GM23338 (cell line): ENCODE results near the gene ATP4B. TPM values are rescaled to one million over a fixed set of nuclear protein-coding genes. Genes with fewer than 3 reads are reported as not detected.
A peak's percentile ranks its signal among the peaks of the same experiment; 100 is the strongest.

Experiments used
- ATAC-seq: fragments of 200-7000 bp; cut with Tn5 transposase; 3 replicates; pipeline ENCODE4 v1.9.1; 2020
- DNase-seq: peaks from one replicate; pipeline ENCODE4 v3.0.0-alpha.2; 2015; ENCODE audit warnings: low spot score
- H2AFZ ChIP-seq: fragments of 200-600 bp; sonication (generic); 2 replicates; pipeline ENCODE4 v1.8.0; 2016; ENCODE audit warnings: antibody characterized with exemption, mild to moderate bottlenecking, moderate library complexity
- H3F3A ChIP-seq: fragments of 200-600 bp; sonication (generic); replicated peaks from 2 replicates; pipeline ENCODE4 v1.8.0; 2017; ENCODE audit warnings: antibody characterized with exemption, mixed run types, low read depth
- H3K27ac ChIP-seq: fragments of 200-600 bp; sonication (generic); 2 replicates; pipeline ENCODE4 v1.6.1; 2016; ENCODE audit warnings: low read depth
- H3K27me3 ChIP-seq: fragments of 200-600 bp; sonication (generic); 2 replicates; pipeline ENCODE4 v1.8.0; 2016; ENCODE audit warnings: mild to moderate bottlenecking, mixed run types, moderate library complexity; ENCODE audit not compliant: insufficient read depth
- H3K36me3 ChIP-seq: fragments of 200-600 bp; sonication (generic); 2 replicates; pipeline ENCODE4 v1.8.0; 2016; ENCODE audit warnings: mild to moderate bottlenecking; ENCODE audit not compliant: insufficient read depth
- H3K4me1 ChIP-seq: fragments of 200-600 bp; sonication (generic); 2 replicates; pipeline ENCODE4 v1.8.0; 2016; ENCODE audit warnings: mild to moderate bottlenecking, moderate library complexity; ENCODE audit not compliant: insufficient read depth
- H3K4me2 ChIP-seq: fragments of 200-600 bp; sonication (generic); 2 replicates; pipeline ENCODE4 v1.7.1; 2017; ENCODE audit warnings: mixed run types
- H3K4me3 ChIP-seq: fragments of 200-600 bp; sonication (generic); 2 replicates; pipeline ENCODE4 v1.6.1; 2016; ENCODE audit warnings: mixed run types
- H3K79me2 ChIP-seq: fragments of 200-600 bp; sonication (generic); replicated peaks from 2 replicates; pipeline ENCODE4 v1.8.0; 2017; ENCODE audit warnings: mild to moderate bottlenecking; ENCODE audit not compliant: insufficient read depth
- H3K9me2 ChIP-seq: fragments of 200-600 bp; sonication (generic); 2 replicates; pipeline ENCODE4 v1.8.0; 2017; ENCODE audit not compliant: insufficient read depth
- H4K20me1 ChIP-seq: fragments of 200-600 bp; sonication (generic); replicated peaks from 2 replicates; pipeline ENCODE4 v1.8.0; 2017; ENCODE audit warnings: mild to moderate bottlenecking; ENCODE audit not compliant: insufficient read depth
- H3K27ac Mint-ChIP-seq: 2 replicates; pipeline ENCODE4 v1.8.0; 2020; ENCODE audit warnings: inconsistent platforms, mild to moderate bottlenecking, moderate library complexity, mixed read lengths
- H3K27me3 Mint-ChIP-seq: 3 replicates; pipeline ENCODE4 v1.8.0; 2022; ENCODE audit warnings: low read depth, mild to moderate bottlenecking, moderate library complexity, mixed read lengths, inconsistent platforms; ENCODE audit not compliant: insufficient read depth, poor library complexity
- H3K36me3 Mint-ChIP-seq: 3 replicates; pipeline ENCODE4 v1.8.0; 2021; ENCODE audit warnings: low read depth, mild to moderate bottlenecking, inconsistent platforms, moderate library complexity, mixed read lengths
- H3K4me1 Mint-ChIP-seq: 3 replicates; pipeline ENCODE4 v1.8.0; 2020; ENCODE audit warnings: mild to moderate bottlenecking, inconsistent platforms, mixed read lengths
- H3K4me3 Mint-ChIP-seq: 3 replicates; pipeline ENCODE4 v1.8.0; 2021; ENCODE audit warnings: moderate library complexity, mild to moderate bottlenecking, inconsistent platforms, mixed read lengths
- H3K9me3 Mint-ChIP-seq: 3 replicates; pipeline ENCODE4 v1.8.0; 2020; ENCODE audit warnings: moderate library complexity, mild to moderate bottlenecking, inconsistent platforms, mixed read lengths
- CREB1 ChIP-seq: fragments of 250-450 bp; sonication (Bioruptor Pico); IDR thresholded peaks from 2 replicates; pipeline ENCODE4 v1.5.0; 2020; ENCODE audit warnings: low read depth, mild to moderate bottlenecking, moderate library complexity
- EZH2 ChIP-seq: fragments of 200-600 bp; sonication (generic); IDR thresholded peaks from one replicate; pipeline ENCODE4 v1.8.0; 2017; ENCODE audit warnings: antibody characterized with exemption, mild to moderate bottlenecking, low read depth; ENCODE audit not compliant: unreplicated experiment
- EZH2phosphoT487 ChIP-seq: fragments of 200-600 bp; sonication (generic); IDR thresholded peaks from one replicate; pipeline ENCODE4 v1.8.1; 2018; ENCODE audit warnings: antibody characterized with exemption; ENCODE audit not compliant: unreplicated experiment
- JUNB ChIP-seq: IDR thresholded peaks from one replicate; pipeline ENCODE4 v1.6.1; 2016; ENCODE audit warnings: antibody characterized with exemption; ENCODE audit not compliant: unreplicated experiment
- NANOG ChIP-seq: IDR thresholded peaks from 2 replicates; pipeline ENCODE4 v1.6.1; 2016; ENCODE audit warnings: antibody characterized with exemption, borderline replicate concordance
- STAT1 ChIP-seq: IDR thresholded peaks from one replicate; pipeline ENCODE4 v1.6.1; 2016; ENCODE audit warnings: antibody characterized with exemption; ENCODE audit not compliant: unreplicated experiment
- ZNF114 ChIP-seq: fragments of 250-450 bp; sonication (Bioruptor Pico); IDR thresholded peaks from 2 replicates; pipeline ENCODE4 v1.5.0; 2020; ENCODE audit warnings: mild to moderate bottlenecking, moderate library complexity
- ZNF331 ChIP-seq: fragments of 250-450 bp; sonication (Bioruptor Pico); IDR thresholded peaks from 2 replicates; pipeline ENCODE4 v1.5.0; 2020; ENCODE audit warnings: low read depth, mild to moderate bottlenecking, moderate library complexity
- ZNF462 ChIP-seq: fragments of 250-450 bp; sonication (Bioruptor Pico); IDR thresholded peaks from 2 replicates; pipeline ENCODE4 v1.5.0; 2020; ENCODE audit warnings: mild to moderate bottlenecking, moderate library complexity
- polyA plus RNA-seq: library from polyadenylated mRNA; unstranded; fragments of >200 nt; fragmentation: Nextera tagmentation; extraction: Ambion mirVana; gene quantifications from 2 replicates; pipeline ENCODE4 v1.2.1, GENCODE V29; 2016
- total RNA-seq: library from RNA; depleted of rRNA; stranded (reverse); fragments of >200 nt; shearing (Covaris generic); gene quantifications from 2 replicates; pipeline ENCODE4 v1.2.3, GENCODE V29; 2014
- TF ChIP-seq, protein P1 (sequence below): IDR thresholded peaks from 2 replicates; pipeline ENCODE4 v1.6.1; 2016; ENCODE audit warnings: antibody characterized with exemption

Gene ATP4B
- total and polyA plus RNA-seq, 2 experiments from 2014 or later: not detected

DNA sequence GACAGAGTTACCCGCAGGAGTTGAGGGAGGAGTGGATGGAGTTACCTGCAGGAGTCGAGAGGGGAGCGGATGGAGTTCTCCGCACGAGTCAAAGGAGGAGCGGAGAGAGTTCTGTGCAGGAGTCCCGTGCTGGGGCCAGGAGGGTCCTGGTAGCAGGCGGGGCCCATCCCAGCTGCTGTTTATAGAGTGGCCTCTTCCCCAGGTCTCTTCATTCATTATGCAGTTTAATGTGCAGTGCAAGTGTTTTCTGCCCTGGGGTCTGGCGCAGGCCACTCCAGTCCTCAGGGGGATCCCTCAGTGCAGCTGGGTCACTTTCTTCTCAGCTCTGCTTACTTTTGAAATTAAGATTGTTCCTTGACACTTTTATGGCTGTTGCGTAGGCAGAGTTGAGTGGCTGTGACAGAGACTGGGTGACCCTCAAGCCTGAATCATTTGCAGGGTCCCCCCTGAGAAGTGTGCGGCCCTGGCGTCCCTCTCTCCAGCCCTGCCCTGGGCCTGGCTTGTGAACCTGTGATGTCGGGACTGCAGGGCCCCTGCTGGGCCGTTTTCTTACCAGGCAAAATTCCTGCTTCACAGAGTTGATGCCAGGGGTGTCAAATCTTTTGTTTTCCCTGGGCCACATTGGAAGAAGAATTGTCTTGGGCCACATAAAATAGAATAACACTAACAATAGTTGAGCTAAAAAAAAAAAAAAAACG, 55.6 kb downstream of the ATP4B start:
- Histone ChIP-seq H3K4me2 (no peak overlapping the region), H3K9me2 (no peaks in the 10 kb centered on the region), H4K20me1 (peaks cover 8% of the 10 kb centered on the region), H3K4me1 (no peaks in the 10 kb centered on the region), H2AFZ (no peak overlapping the region), H3K27me3 (no peaks in the 10 kb centered on the region), H3K4me3 (no peak overlapping the region), H3K79me2 (peaks cover 87% of the 10 kb centered on the region), H3K36me3 (no peaks in the 10 kb centered on the region), H3F3A (no peaks in the 10 kb centered on the region), H3K27ac (no peak overlapping the region)
- Mint-ChIP-seq H3K27me3 (peaks cover 19% of the 10 kb centered on the region), H3K4me3 (no peak overlapping the region; the same call in 2 of the 3 replicates), H3K4me1 (peaks cover 16% of the 10 kb centered on the region), H3K9me3 (0 out of 3 replicates have a peak, but pooled peaks cover 3% of the 10 kb centered on the region), H3K27ac (no peak overlapping the region; the same call in 1 of the 2 replicates), H3K36me3 (peaks cover 44% of the 10 kb centered on the region)
- ATAC-seq (peak; percentile 54), DNase-seq (no peak)
- TF ChIP-seq EZH2phosphoT487: no peak

DNA sequence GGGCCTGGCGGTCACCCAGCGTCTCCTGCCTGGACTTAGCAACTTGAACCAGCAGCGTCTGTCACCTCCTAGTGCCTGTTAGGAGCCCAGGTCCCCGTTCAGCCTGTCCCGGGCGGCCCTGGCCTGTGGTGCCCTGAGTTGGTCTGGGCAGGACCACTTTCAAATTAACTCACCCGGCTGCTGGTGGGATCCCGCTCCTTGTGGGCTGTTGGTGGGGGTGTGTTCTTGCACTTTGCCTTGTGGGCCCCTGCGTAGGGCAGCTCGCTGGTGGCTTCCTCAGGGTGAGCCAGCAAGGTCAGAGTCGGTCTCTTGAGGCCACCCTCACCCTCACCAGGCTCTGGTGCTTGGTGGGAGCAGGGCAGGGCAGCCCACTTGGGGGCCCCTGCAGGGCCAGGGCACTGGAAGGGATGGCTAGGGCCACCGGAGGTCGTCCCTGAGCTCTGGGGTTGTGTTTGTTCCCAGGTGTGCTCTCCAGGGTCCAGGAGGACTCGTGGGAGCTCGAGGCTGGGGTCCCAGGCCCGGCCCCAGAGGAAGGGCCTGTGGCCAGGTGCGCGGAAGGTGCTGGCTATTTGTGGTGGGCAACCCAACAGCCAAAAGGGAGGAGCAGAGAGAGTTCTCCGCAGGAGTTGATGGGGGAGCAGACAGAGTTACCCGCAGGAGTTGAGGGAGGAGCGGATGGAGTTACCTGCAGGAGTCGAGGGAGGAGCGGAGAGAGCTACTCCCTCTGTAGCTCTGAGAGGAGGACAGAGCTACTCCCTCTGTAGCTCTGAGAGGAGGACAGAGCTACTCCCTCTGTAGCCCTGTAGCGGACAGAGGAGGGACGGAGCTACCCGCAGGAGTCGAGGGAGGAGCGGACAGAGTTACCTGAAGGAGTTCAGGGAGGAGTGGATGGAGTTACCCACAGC, 56.6 kb downstream of the ATP4B start:
- Mint-ChIP-seq H3K36me3 (peaks cover 52% of the 10 kb centered on the region), H3K9me3 (0 out of 3 replicates have a peak, but pooled peaks cover 3% of the 10 kb centered on the region), H3K27ac (no peak overlapping the region), H3K4me1 (peaks cover 16% of the 10 kb centered on the region), H3K27me3 (peaks cover 19% of the 10 kb centered on the region), H3K4me3 (no peak overlapping the region; the same call in 2 of the 3 replicates)
- H3K27ac ChIP-seq: no peak overlapping the region
- H3K79me2 ChIP-seq: peaks cover 91% of the 10 kb centered on the region
- ATAC-seq: no peak; the same call in 2 of the 3 replicates
- no peak for DNase-seq
- no peaks in the 10 kb centered on the region for H3K27me3 ChIP-seq
- no peak overlapping the region for H2AFZ ChIP-seq
- no peaks in the 10 kb centered on the region for H3K9me2 ChIP-seq
- no peaks in the 10 kb centered on the region for H3K4me1 ChIP-seq
- H3F3A ChIP-seq: no peaks in the 10 kb centered on the region
- no peaks in the 10 kb centered on the region for H3K36me3 ChIP-seq
- H4K20me1 ChIP-seq: peaks cover 3% of the 10 kb centered on the region
- H3K4me2 ChIP-seq: no peak overlapping the region
- H3K4me3 ChIP-seq: no peak overlapping the region
- TF ChIP-seq EZH2: no peak
- no peak for TF ChIP-seq ZNF462 (CRISPR knock-in tag)
- TF ChIP-seq ZNF114 (CRISPR knock-in tag): no peak
- TF ChIP-seq, protein P1, sequence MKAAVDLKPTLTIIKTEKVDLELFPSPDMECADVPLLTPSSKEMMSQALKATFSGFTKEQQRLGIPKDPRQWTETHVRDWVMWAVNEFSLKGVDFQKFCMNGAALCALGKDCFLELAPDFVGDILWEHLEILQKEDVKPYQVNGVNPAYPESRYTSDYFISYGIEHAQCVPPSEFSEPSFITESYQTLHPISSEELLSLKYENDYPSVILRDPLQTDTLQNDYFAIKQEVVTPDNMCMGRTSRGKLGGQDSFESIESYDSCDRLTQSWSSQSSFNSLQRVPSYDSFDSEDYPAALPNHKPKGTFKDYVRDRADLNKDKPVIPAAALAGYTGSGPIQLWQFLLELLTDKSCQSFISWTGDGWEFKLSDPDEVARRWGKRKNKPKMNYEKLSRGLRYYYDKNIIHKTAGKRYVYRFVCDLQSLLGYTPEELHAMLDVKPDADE: no peak
- no peak for TF ChIP-seq NANOG
- TF ChIP-seq CREB1 (CRISPR knock-in tag): no peak
- no peak for TF ChIP-seq JUNB
- TF ChIP-seq STAT1: no peak
- no peak for TF ChIP-seq ZNF331
